Gastrocnemius medialis (tissue), 4 donors: Measurements from ENCODE around the gene AANAT.

Source experiments
- POLR2A ChIP-seq, 2 donors: fragments of 450-650 bp; IDR thresholded peaks; one replicate each; pipeline ENCODE4 v1.6.1; 2017; ENCODE audit warnings: antibody characterized with exemption in 2 of 2, mild to moderate bottlenecking in 2 of 2, moderate library complexity in 2 of 2
- TF ChIP-seq, protein P1 (sequence below), 5 experiments: fragments of 450-650 bp in 3 of 5; fragments of 200-600 bp in 2 of 5; sonication (generic) in 2 of 5; IDR thresholded peaks in 4 of 5; conservative IDR thresholded peaks in 1 of 5; 1 replicate in 4 of 5; 2 replicates in 1 of 5; pipeline ENCODE4 v1.5.1; 2016 to 2019; ENCODE audit warnings: antibody characterized with exemption in 5 of 5, mild to moderate bottlenecking in 3 of 5, moderate library complexity in 3 of 5

DNA sequence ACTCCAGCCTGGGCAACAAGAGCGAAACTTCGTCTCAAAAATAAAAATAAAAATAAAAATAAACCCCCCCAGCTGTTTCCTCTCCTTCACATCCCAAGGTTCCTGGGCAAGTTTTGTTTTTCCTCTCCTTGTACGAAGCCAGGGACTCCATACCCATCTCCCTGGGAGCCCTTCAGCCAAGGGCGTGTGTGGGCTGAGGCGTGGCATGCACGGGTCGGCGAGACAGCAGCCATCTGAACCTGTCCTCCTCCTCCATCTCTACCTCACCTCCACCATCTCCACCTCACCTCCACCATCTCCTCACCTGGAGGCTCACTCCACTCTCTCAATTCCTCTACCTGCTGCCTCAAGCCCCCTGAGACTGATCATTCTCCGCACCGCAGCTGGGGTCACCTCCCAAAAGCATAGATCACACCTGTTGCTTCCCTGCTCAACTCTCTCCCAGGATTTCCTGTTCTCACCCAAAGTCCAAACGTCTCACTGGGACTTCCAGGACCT lies 16.9 kb downstream of the AANAT start:
- TF ChIP-seq, protein P1, sequence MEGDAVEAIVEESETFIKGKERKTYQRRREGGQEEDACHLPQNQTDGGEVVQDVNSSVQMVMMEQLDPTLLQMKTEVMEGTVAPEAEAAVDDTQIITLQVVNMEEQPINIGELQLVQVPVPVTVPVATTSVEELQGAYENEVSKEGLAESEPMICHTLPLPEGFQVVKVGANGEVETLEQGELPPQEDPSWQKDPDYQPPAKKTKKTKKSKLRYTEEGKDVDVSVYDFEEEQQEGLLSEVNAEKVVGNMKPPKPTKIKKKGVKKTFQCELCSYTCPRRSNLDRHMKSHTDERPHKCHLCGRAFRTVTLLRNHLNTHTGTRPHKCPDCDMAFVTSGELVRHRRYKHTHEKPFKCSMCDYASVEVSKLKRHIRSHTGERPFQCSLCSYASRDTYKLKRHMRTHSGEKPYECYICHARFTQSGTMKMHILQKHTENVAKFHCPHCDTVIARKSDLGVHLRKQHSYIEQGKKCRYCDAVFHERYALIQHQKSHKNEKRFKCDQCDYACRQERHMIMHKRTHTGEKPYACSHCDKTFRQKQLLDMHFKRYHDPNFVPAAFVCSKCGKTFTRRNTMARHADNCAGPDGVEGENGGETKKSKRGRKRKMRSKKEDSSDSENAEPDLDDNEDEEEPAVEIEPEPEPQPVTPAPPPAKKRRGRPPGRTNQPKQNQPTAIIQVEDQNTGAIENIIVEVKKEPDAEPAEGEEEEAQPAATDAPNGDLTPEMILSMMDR (IDR thresholded peaks at IDR 0.05 in 4 of 5, conservative IDR thresholded peaks at IDR 0.05 in 1 of 5) = no peak
- no peak for TF ChIP-seq POLR2A (IDR thresholded peaks at IDR 0.05)
